ENCODE results near the gene LZTS2.

- TF ChIP-seq POU6F1 (CRISPR knock-in tag; IDR thresholded peaks at IDR 0.05; ENCODE audit: borderline replicate concordance, low read depth) = no peak
- TF ChIP-seq PATZ1 (CRISPR knock-in tag; IDR thresholded peaks at IDR 0.05; ENCODE audit: borderline replicate concordance) = no peak
- no peak for TF ChIP-seq ZC3H10 (CRISPR knock-in tag; IDR thresholded peaks at IDR 0.05)
- TF ChIP-seq TOX (CRISPR knock-in tag; IDR thresholded peaks at IDR 0.05; ENCODE audit: borderline replicate concordance) = no peak
- no peak for TF ChIP-seq CREB5 (CRISPR knock-in tag; IDR thresholded peaks at IDR 0.05; ENCODE audit: low read depth)
- TF ChIP-seq ARNTL (CRISPR knock-in tag; IDR thresholded peaks at IDR 0.05; ENCODE audit: borderline replicate concordance, low read depth) = no peak
- TF ChIP-seq PPARA (CRISPR knock-in tag; IDR thresholded peaks at IDR 0.05; ENCODE audit: borderline replicate concordance) = no peak
- TF ChIP-seq SNAI2 (CRISPR knock-in tag; IDR thresholded peaks at IDR 0.05) = no peak
- no peak for TF ChIP-seq OSR1 (CRISPR knock-in tag; IDR thresholded peaks at IDR 0.05)
- TF ChIP-seq BACH2 (CRISPR knock-in tag; IDR thresholded peaks at IDR 0.05; ENCODE audit: borderline replicate concordance) = no peak
- TF ChIP-seq ESRRG (CRISPR knock-in tag; IDR thresholded peaks at IDR 0.05) = no peak
Measured at GRCh38 chr10:101001659-101002035, 2.0 kb downstream of the LZTS2 start.

All from SK-N-SH treated with all-trans-retinoic acid at 6 μM for 48 hours (cell line).